Glutamatergic neuron (in vitro differentiated cells): Measurements from ENCODE around the gene ZNF438. TPM values are rescaled to one million over a fixed set of nuclear protein-coding genes. Genes with fewer than 3 reads are reported as not detected.
"Not testable (repeated sequence)": the region's sequence is repeated elsewhere in the genome, so short reads cannot be mapped to it uniquely, and the experiment has no call there.

Experiments used
- DNase-seq: peaks from one replicate; pipeline ENCODE4 v3.0.0; 2022
- H3K27ac Mint-ChIP-seq: one replicate; pipeline ENCODE4 v1.8.0; 2020; ENCODE audit warnings: mild to moderate bottlenecking, mixed read lengths, inconsistent platforms; ENCODE audit not compliant: unreplicated experiment
- H3K27me3 Mint-ChIP-seq: one replicate; pipeline ENCODE4 v1.8.0; 2020; ENCODE audit warnings: mild to moderate bottlenecking, moderate library complexity, mixed read lengths, inconsistent platforms; ENCODE audit not compliant: unreplicated experiment
- H3K36me3 Mint-ChIP-seq: one replicate; pipeline ENCODE4 v1.8.0; 2020; ENCODE audit warnings: mild to moderate bottlenecking, mixed read lengths, inconsistent platforms; ENCODE audit not compliant: unreplicated experiment
- H3K4me1 Mint-ChIP-seq: one replicate; pipeline ENCODE4 v1.8.0; 2020; ENCODE audit warnings: mild to moderate bottlenecking, low read depth, mixed read lengths, inconsistent platforms; ENCODE audit not compliant: unreplicated experiment
- H3K4me3 Mint-ChIP-seq: one replicate; pipeline ENCODE4 v1.8.0; 2020; ENCODE audit warnings: mild to moderate bottlenecking, mixed read lengths, inconsistent platforms; ENCODE audit not compliant: unreplicated experiment
- H3K9me3 Mint-ChIP-seq: one replicate; pipeline ENCODE4 v1.8.0; 2020; ENCODE audit warnings: mild to moderate bottlenecking, moderate library complexity, mixed read lengths, inconsistent platforms; ENCODE audit not compliant: unreplicated experiment
- CTCF ChIP-seq: fragments of 200-600 bp; sonication (generic); IDR thresholded peaks from one replicate; pipeline ENCODE4 v1.5.0; 2021; ENCODE audit not compliant: partially characterized antibody, unreplicated experiment
- total RNA-seq: library from RNA; stranded (reverse); fragmentation: NEBNext Ultra II Directional; extraction: Animal tissue kit (Norgen Biotek cat#: 25700); gene quantifications from one replicate; pipeline ENCODE4 v1.2.1, GENCODE V29; 2021; ENCODE audit not compliant: unreplicated experiment

The ZNF438 gene
- total RNA-seq, 1 donor from 2014 or later, result 3.5 TPM

GRCh38 chr10:30902621-30903396 lies 128.9 kb downstream of the ZNF438 start:
- peaks cover 4% of the 10 kb centered on the region for H3K27me3 Mint-ChIP-seq
- no peak for DNase-seq
- peaks cover 2% of the 10 kb centered on the region for H3K9me3 Mint-ChIP-seq
- H3K36me3 Mint-ChIP-seq, result peaks cover 10% of the 10 kb centered on the region
- no peak overlapping the region for H3K4me3 Mint-ChIP-seq
- TF ChIP-seq CTCF, result no peak
- no peaks in the 10 kb centered on the region for H3K4me1 Mint-ChIP-seq
- H3K27ac Mint-ChIP-seq, result no peak overlapping the region

GRCh38 chr10:30901487-30901886 lies 130.2 kb downstream of the ZNF438 start:
- not testable (repeated sequence) for H3K9me3 Mint-ChIP-seq, DNase-seq, H3K4me3 Mint-ChIP-seq, H3K27me3 Mint-ChIP-seq, H3K27ac Mint-ChIP-seq, H3K4me1 Mint-ChIP-seq, H3K36me3 Mint-ChIP-seq

GRCh38 chr10:30898964-30899363 lies 132.7 kb downstream of the ZNF438 start:
- Mint-ChIP-seq H3K9me3 (peaks cover 4% of the 10 kb centered on the region), H3K36me3 (peaks cover 5% of the 10 kb centered on the region), H3K27ac (no peak overlapping the region), H3K27me3 (peaks cover 4% of the 10 kb centered on the region), H3K4me3 (no peak overlapping the region), H3K4me1 (peaks cover 2% of the 10 kb centered on the region)
- no peak for DNase-seq
- no peak for TF ChIP-seq CTCF

GRCh38 chr10:30897547-30897946 lies 134.1 kb downstream of the ZNF438 start:
- H3K4me1 Mint-ChIP-seq, result peaks cover 2% of the 10 kb centered on the region
- H3K27ac Mint-ChIP-seq, result no peak overlapping the region
- peaks cover 5% of the 10 kb centered on the region for H3K36me3 Mint-ChIP-seq
- no peak overlapping the region for H3K4me3 Mint-ChIP-seq
- no peak for DNase-seq
- no peak for TF ChIP-seq CTCF
- H3K27me3 Mint-ChIP-seq, result peaks cover 4% of the 10 kb centered on the region
- H3K9me3 Mint-ChIP-seq, result peaks cover 4% of the 10 kb centered on the region

- H3K9me3 Mint-ChIP-seq, result peaks cover 4% of the 10 kb centered on the region
- TF ChIP-seq CTCF, result no peak
- peaks cover 5% of the 10 kb centered on the region for H3K36me3 Mint-ChIP-seq
- no peak overlapping the region for H3K27ac Mint-ChIP-seq
- no peak overlapping the region for H3K4me3 Mint-ChIP-seq
- DNase-seq, result no peak
- peaks cover 2% of the 10 kb centered on the region for H3K4me1 Mint-ChIP-seq
- peaks cover under 1% of the 10 kb centered on the region for H3K27me3 Mint-ChIP-seq
These were observed 134.6 kb downstream of the ZNF438 start for GRCh38 chr10:30897048-30897447.
